ENCODE data around the gene FCER1G. TPM values are rescaled to one million over a fixed set of nuclear protein-coding genes. Genes with fewer than 3 reads are reported as not detected.
A peak's percentile ranks its signal among the peaks of the same experiment; 100 is the strongest.
"Not testable (repeated sequence)": the region's sequence is repeated elsewhere in the genome, so short reads cannot be mapped to it uniquely, and the experiment has no call there.

The FCER1G gene
- polyA plus RNA-seq, 1 donor, result 13.2 TPM

GRCh38 chr1:161229896-161230295, 14.8 kb downstream of the FCER1G start:
- no peak for DNase-seq (ENCODE audit: low read depth)

GRCh38 chr1:161230762-161231161, 15.7 kb downstream of the FCER1G start:
- DNase-seq (ENCODE audit: low read depth), result no peak

- no peak for DNase-seq (ENCODE audit: low read depth)
Measured at GRCh38 chr1:161233102-161233501, 18.0 kb downstream of the FCER1G start.

GRCh38 chr1:161235957-161236775, 21.1 kb downstream of the FCER1G start:
- DNase-seq (ENCODE audit: low read depth), result no peak

- DNase-seq (ENCODE audit: low read depth), result no peak
Measured at GRCh38 chr1:161238039-161238473, 23.0 kb downstream of the FCER1G start, which contains the start of gene NR1I3. Gene NR1I3, minus strand, starts transcription at chr1:161238203. Its CDS starts 1,638 bp downstream, at chr1:161236565.

GRCh38 chr1:161241682-161242081, 26.6 kb downstream of the FCER1G start:
- DNase-seq (ENCODE audit: low read depth), result no peak

- DNase-seq (ENCODE audit: low read depth), result no peak
Measured at GRCh38 chr1:161242313-161242712, 27.2 kb downstream of the FCER1G start.

- no peak for DNase-seq (ENCODE audit: low read depth)
Measured at GRCh38 chr1:161244888-161245287, 29.8 kb downstream of the FCER1G start.

- not testable (repeated sequence) for DNase-seq (ENCODE audit: low read depth)
Measured at GRCh38 chr1:161250100-161250499, 35.0 kb downstream of the FCER1G start.

GRCh38 chr1:161250829-161251228, 35.7 kb downstream of the FCER1G start:
- no peak for DNase-seq (ENCODE audit: low read depth)

GRCh38 chr1:161251579-161251978, 36.5 kb downstream of the FCER1G start:
- no peak for DNase-seq (ENCODE audit: low read depth)

GRCh38 chr1:161255302-161255701, 40.2 kb downstream of the FCER1G start:
- not testable (repeated sequence) for DNase-seq (ENCODE audit: low read depth)

GRCh38 chr1:161255955-161256520, 40.9 kb downstream of the FCER1G start:
- not testable (repeated sequence) for DNase-seq (ENCODE audit: low read depth)

GRCh38 chr1:161257109-161257508, 42.0 kb downstream of the FCER1G start:
- not testable (repeated sequence) for DNase-seq (ENCODE audit: low read depth)

- DNase-seq (ENCODE audit: low read depth), result peak; percentile 5
Measured at GRCh38 chr1:161258439-161259344, 43.6 kb downstream of the FCER1G start, which contains the start of gene PCP4L1. Gene PCP4L1, plus strand, starts transcription at chr1:161258745. Its CDS starts 230 bp downstream, at chr1:161258975.

GRCh38 chr1:161259345-161259702, 44.2 kb downstream of the FCER1G start:
- DNase-seq (ENCODE audit: low read depth), result no peak

- DNase-seq (ENCODE audit: low read depth), result no peak
Measured at GRCh38 chr1:161259765-161260164, 44.7 kb downstream of the FCER1G start.

- DNase-seq (ENCODE audit: low read depth), result no peak
Measured at GRCh38 chr1:161260376-161261260, 45.5 kb downstream of the FCER1G start.

GRCh38 chr1:161261261-161262235, 46.5 kb downstream of the FCER1G start:
- no peak for DNase-seq (ENCODE audit: low read depth)

GRCh38 chr1:161265305-161265704, 50.2 kb downstream of the FCER1G start:
- no peak for DNase-seq (ENCODE audit: low read depth)

All from forelimb muscle (tissue), 1 donor.